ENCODE measurements around the gene SPDYE5. TPM values are rescaled to one million over a fixed set of nuclear protein-coding genes. Genes with fewer than 3 reads are reported as not detected.

Gene SPDYE5
- total RNA-seq, 2 donors from 2014 or later = not detected

GRCh38 chr7:75533926-75534325, 41.8 kb downstream of the SPDYE5 start:
- ATAC-seq = no peak
- no peak for DNase-seq
- intact Hi-C loops (cut with DNase I) = loop anchor here in 1 of 2 donors (10.0 kb wide), 1 partner anchor 221 kb away; no protein-coding TSS in a partner anchor

GRCh38 chr7:75534727-75535307, 42.7 kb downstream of the SPDYE5 start:
- peak in 1 of 2 donors; percentile 15 for ATAC-seq
- intact Hi-C loops (cut with DNase I) = loop anchor here in 1 of 2 donors (10.0 kb wide), 1 partner anchor 220 kb away; no protein-coding TSS in a partner anchor
- DNase-seq = no peak

GRCh38 chr7:75536491-75536890, 44.4 kb downstream of the SPDYE5 start:
- ATAC-seq = no peak
- DNase-seq = no peak
- intact Hi-C loops (cut with DNase I) = loop anchor here in 1 of 2 donors (10.0 kb wide), 1 partner anchor 218 kb away; no protein-coding TSS in a partner anchor

DNA sequence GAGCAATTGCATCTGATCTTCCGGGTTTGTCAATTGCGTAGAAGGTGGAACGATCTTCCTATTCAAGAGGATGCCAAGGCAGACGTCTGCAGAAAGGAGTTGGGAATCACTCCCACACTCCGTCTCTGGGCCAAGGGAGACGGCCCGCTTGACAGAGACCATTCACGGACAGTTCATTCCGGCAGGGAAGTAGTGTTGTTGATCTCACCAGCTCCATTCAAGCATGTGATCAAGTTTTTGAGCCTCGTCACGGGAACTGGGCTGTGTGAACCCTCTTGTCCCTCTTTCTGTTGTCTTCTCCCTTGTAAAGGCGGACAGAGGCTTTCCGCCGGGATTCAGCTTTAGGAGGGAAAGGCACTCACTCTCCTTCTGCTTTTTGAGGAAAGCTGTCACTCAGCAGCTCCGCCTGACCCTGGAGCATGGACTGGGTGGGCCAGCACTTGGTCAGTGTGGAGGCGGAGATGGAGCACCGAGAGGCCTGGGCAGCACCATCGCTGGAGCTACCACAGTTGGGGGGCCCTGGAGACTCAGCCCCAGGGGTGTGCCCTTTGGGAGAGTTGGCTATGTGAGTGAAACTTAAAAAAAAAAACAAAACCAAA, 44.9 kb downstream of the SPDYE5 start:
- intact Hi-C loops (cut with DNase I) = loop anchor here in 1 of 2 donors (10.0 kb wide), 1 partner anchor 218 kb away; no protein-coding TSS in a partner anchor
- ATAC-seq = no peak
- no peak for DNase-seq

DNA sequence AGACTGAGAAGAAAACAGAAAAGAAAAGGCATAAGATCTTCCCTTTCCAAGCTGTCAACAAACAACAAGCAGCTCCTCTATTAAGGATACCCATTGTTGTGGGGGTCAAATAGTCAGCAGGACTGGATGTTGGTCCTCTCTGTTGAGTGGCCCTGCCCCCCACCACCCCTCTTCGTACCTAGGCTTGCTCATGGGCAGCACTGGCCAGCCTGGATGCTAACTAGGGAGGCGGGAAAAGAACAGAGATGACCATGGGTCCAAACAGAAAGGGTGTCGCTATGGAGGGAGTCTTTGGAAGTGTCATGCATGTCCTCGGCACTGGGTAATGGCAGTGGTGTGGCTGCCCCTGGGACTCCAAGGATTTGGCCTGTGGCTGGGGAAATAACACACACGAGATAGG, 45.6 kb downstream of the SPDYE5 start:
- intact Hi-C loops (cut with DNase I) = loop anchor here in 1 of 2 donors (10.0 kb wide), 1 partner anchor 217 kb away; no protein-coding TSS in a partner anchor
- no peak for DNase-seq
- no peak for ATAC-seq

DNA sequence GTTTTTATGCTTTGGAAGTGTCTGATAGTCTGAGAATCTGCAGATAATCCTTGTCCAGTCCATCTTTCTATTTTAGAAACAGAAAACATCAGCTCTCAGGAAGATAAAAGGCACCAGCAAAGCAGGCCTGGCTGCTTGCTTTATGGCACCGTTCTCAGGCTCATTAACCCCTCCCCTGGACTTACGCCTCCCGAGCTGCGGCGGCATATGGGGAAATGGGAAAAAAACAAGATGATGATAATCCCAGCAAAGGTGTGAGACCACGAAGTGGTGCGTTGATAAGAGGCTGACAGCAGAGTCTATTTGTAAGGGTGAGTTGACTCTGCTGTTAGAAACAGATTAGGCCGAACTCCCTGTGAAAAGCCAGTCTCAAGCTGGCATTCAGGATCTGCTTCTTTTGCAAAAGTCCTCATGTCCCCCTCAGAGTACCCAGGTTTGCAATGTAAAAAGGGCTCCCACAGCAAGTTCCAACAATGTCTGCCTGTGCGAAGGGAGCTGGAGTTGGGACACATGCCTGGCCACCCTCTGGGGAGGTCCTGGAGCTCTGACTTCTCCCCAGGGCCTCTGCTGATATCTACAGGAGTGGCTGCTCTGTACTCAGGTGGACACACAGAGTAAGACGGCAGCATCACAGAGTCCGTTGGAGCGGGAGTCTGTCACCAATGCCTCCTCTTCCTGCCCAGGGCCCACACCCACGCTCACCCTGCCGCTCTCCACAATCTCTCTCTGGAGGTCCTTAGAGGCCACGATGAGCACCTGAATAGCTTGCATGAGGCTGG, 54.3 kb downstream of the SPDYE5 start:
- intact Hi-C loops (cut with DNase I) = no loop called here
- no peak for DNase-seq
- ATAC-seq = peak; percentile 36 to 65

Other genes starting within 250 kb of the SPDYE5 start
- gene TRIM73, start 96.7 kb upstream of the SPDYE5 start, total RNA-seq = 1 to 10 TPM in 1 of 2 donors, under 1 TPM in 1; 0.74 to 2.7 TPM
- gene POM121C, start 6.0 kb upstream of the SPDYE5 start, total RNA-seq = 10 to 100 TPM; 25.3 to 35.5 TPM
- 10 to 100 TPM; 15.1 to 15.5 TPM for gene HIP1, start 246.6 kb downstream of the SPDYE5 start, total RNA-seq